Measurements from ENCODE around the gene CCDC57.

Gene CCDC57

DNA sequence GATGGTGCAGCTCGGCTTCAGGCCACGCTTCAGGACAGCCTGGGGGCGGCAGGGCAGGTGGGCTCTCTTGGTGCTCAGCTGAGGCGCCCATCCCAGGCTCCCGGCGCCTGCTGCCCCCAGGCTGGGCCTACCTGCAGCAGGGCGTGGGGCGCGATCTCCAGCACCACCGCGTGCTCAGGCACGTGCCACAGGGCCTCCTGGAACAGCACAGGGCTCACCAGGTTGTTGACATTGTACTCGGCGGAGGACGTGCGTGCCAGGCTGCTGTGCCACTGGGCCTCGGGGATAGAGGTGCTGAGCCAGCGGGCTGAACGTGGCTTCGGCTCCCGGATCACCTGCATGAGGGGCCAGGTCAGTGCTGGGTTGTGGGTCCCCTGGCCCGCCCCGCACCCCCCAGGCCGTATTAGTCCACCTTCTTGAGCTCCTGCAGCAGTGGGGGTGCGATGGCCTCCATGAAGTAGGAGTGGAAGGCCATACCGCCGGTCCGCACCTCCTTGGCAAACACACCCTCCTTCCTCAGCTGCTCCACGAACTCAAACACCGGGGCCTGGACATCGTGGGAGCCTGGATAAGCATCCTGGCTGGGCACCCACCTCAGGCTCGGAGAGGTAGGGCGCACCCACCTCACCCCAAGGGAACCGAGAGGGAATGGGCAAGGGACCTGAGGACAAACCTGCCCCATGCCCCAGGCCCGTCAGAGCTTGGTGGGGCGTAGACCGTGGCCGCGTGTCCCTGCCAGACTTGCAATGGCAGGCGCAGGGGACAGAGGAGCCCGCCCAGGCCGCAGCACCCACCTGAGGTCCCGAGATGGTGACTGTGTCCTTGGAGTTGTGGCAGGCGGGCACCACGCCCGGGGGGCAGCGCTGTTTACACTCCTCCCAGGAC is 123.6 kb downstream of the CCDC57 start:
- no peak for DNase-seq

DNA sequence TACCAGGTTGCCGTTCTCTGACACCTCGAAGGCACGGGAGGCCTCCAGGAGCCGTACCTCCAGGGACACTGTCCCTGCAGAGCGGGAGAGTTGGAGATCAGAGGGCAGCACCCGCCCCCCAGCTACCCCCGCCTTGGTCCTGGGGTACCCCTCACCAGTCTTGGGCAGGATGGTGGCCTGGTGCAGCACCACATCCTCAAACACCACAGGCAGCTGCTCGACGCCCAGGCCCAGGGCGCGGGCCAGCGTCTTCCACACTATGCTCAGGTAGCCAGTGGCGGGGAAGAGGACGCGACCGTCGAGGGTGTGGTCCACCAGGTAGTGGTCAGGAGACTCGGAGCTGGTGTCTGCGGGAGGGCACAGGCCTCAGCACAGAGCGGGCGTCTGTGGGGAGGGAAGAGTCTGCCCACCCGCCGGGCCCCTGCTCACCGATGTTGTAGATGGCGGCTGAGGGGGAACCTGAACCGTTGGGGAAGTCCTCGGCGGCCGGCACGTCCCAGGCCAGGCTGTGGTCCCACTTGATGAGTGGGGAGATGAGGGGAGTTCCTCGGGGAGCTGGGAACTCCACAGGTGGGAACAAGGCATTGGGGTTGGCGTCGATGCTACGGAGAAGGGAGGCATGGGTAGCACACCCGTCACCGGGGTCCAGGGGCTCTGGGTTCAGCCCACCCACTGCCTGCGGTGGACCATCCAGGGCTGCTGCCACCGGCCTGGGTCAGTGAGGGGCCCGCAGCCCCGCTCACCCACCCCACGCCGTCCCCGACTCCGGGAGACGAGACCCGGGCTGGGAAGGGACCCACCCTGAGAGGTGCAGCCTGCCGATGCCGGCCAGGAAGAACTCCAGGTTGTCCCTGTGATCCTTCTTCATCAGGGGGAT is 124.4 kb downstream of the CCDC57 start:
- no peak for DNase-seq

DNA sequence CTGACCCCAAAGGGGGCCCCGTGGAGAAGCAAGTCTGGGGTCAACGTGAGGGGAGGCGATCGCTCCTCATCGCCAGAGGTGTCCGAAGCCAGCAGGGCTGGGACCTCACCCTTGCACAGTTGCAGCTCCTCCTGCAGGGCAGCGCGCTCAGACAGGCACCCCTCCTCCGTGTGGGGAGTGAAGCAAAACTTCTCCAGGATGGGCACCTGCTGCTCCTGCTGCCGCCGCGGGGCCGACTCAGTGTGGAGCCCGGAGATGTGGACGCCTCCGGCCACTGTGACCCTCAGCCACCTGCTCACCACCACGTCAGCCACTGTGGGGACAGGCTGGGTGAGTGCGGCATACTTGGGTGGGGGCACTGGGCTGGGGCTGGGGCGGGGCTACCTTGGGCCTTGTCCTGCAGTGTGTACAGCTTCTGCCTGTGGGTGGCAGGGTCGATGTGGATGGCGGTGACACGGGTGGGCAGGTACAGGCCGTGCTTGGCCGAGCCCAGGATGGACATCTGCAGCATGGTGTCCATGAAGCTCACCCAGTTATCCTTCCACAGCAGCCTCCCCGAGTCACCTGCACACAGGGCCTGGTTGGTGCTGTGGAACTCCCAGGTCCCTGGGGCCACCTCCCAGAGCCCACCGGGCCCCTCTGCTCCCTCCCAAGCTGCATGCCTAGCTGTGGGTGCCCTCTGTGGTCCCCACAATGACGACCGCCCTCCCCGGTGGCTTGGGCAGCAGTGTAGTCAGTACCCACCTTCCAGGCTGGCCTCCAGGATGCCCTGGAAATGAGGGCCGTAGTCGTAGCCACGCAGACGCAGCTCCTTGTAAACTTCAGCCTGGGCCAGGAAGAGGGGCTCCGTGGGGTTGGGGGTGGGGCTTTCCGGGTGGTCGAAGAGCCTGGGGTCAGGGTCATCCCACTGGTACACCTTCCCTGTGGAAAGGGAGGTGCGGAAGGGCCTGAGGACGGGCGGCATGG is 125.4 kb downstream of the CCDC57 start:
- DNase-seq, result no peak

DNA sequence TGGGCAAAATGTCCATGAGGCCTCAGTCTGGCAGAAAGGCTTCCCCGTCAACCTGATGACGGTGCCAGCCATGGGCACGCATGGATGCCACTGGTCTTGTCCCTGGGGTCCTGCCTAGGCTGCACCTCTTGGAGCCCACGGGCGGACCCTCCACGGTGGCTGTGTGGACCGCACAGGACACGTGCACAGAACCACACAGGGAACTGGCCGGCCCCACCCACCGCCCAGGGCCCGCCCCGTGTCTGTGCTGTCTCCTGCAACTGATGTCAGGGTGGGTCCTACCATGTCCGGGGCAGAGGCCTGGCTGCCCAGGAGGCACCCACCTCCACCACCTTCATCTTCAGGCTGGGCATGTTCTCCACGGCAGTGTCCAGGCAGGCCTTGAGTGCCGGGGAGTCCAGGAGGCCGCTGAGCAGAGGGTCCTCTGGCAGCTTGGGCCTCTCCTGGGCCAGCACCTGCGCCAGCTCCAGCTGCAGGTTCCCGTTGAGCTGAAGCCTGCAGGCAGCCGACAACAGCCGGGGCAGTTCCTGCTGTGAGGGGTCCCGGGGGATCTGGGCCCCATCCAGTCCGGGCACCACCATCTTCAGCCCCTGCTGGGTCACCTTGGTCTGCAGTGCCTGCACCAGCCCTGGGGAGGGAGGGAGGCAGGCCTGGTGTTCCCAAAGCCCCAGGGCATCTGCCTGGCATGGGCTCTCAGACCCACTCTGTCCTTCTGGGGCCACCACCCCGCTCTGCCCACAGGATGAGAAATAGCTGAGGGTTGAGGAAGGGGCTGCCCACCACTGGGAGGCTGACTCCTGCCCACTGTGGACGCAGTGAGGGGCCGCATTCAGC is 126.5 kb downstream of the CCDC57 start:
- DNase-seq, result no peak

DNA sequence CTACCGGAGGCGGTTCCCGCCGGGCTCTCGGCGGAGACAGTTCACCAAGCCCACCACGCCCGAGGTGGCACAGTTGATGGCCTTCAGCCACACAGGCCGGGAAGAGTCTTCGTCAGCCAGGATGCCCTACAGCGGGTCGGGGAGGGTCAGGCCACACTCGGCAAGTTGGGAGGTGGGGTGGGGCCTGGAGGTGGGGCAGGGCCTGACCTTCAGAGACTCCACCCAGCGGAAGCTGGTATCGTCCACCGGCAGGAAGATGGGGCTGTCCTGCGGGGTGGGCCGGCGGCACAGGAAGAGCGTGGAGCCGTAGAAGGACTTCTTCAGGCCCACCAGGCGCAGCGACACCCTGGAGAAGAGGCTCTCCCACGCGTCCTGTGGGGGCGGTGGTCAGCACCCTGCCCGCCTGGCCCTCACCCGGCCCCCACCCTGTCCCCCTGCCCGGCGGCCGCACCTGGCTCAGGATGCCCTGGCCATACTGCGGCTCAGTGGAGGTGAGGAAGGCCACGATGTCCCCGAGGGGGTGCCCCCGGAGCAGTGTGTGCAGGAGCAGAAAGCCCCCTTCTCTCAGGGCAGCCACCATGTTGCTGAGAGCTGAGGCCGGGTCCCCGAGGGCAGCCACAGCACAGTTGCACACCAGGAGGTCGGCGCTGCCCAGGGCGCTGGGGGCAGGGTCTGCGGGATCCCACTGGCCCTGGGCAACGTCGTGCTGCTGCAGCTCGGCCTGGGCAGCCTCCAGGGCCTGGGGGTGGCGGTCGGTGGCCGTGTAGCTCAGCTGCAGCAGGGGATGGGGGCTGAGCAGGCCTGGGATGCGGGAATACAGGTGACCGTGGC is 127.4 kb downstream of the CCDC57 start:
- no peak for DNase-seq

DNA sequence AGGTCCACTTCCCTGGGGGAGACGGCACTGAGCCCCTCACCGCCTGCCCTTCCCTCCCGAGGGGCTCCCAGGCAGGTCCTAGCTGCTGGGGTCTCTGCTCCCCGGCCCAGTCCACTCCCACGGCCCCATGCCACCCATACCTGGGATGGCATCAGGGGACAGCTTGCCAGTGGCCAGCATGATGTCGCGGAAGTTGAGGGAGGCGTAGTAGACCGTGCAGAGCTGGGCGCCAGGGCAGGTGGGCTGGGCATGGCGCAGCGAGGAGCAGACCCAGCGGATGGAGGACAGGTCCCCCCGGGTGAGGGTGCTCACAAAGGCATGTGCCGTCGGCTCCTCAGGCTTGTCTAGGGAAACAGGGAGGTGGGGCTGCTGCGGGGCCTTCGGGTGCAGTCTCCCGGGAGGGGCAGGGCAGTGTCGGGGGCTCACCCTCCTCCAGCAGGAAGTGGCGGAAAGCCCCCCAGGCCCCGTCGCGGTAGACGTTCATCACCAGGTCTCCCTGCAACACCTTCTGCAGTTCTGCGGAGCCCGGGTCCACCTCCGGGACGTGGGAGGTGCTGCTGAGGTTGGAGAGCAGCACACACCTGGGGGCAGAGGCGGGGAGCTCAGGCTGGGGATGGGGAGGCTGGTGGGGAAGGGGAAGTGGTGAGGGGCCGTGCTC is 128.1 kb downstream of the CCDC57 start:
- DNase-seq, result no peak

DNA sequence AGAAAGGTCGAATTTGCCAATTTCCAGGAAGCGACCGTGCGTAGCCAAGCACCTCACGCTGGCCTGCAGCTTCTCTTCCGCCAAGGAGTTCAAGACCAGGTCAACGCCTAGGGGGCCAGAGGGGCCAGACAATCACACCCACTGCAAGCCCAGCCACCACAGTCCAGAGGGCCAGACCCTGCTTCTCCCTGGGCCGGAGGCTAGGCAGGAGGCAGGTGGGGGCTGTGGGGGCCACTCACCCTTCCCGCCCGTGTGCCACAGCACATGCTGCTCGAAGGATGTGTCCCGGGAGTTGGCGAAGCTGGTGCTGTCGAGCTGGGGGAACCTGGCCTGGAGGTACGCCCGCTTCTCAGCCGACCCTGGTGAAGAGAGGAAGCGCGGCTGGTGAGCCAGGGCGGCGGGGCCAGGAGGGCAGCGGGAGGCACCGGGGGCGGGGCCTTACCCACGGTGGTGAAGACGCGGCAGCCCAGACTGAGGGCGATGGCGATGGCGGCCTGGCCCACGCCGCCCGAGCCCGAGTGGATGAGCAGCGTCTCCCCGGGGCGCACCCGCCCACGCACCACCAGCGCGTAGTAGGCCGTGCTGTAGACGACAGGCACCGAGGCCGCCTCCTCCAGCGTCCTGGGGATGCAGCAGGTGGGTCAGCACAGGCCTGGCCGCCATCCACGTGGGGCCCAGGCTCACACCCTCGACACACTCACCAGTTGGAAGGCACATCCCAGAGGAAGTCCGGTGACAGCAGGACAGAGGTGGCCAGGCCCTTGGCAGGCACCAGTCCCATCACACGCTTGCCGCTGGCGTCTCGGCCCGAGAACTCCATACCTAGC is 128.9 kb downstream of the CCDC57 start:
- no peak for DNase-seq

DNA sequence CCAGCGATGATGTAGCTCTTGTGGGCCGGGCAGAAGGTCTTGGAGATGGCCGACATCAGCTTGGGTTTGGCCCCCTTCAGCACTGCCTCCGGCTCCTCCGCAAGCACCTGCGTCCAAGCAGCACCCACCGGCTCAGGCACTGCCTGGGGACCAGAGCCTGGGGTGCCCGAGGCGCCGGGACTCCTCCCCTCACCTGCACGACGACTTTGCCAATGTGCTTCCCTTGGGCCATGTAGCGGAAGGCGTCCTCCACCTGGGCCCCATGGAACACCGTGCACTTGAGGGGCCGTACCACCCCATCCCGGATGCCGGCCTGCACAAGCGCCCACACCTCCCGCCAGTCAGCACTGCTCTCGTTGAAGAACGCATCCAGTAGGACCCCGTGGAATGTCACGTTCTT is 129.6 kb downstream of the CCDC57 start:
- DNase-seq, result no peak

DNA sequence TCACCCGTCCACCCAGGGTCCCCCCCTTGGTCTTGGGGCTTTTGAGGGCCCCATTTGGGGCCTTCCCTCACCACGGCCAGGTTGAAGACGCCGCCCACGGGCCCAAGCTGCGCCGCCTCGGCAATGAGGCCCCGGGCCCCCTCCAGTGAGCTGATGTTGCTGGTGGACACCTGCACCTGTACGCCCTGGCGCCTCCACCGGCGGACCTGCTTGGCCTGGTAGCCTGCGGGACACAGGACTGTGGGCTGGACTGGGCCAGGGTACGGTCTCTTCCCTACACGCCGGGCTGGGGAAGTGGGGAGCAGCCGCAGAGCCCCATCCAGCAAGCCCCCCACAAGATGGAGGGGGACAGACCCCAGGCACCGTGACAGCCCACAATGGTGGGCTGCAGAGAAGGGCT is 130.2 kb downstream of the CCDC57 start:
- no peak for DNase-seq

DNA sequence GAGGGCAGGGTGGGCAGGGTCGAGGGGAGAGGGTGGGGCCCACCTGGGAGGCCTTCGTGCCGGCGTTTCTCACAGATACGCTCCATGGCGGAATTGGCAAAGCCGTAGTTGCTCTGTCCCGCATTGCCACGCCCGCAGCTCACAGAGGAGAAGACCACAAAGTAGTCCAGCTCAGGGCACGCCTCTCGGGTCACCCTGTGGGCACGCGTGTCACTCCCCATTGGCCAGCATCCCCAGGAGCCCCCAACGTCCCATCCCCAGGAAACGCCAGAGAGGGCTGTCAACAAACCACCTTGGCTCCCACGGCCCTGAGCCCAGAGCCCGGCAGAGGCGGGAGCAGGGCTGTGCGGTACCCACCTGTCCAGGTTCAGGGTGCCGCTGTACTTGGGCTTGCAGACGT is 130.7 kb downstream of the CCDC57 start:
- no peak for DNase-seq

DNA sequence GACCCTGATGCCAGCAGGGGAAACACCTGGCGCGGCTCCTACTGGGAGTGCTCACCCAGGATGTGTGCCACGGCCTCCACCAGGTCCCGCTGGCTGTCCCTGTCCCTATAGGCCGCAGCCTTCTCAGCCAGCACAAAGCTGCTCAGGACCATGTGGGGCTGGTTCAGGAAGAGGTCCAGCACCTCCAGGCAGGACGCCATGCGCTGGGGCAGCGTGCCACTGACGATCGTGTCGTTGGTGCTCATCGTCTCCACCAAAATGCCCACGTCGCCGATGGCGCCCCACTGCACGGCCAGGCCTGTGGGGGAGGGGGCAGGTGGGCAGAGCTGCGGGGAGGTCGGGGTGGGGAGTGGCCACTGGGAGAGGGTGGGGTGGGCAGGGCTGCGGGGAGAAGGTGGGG is 131.1 kb downstream of the CCDC57 start:
- no peak for DNase-seq

DNA sequence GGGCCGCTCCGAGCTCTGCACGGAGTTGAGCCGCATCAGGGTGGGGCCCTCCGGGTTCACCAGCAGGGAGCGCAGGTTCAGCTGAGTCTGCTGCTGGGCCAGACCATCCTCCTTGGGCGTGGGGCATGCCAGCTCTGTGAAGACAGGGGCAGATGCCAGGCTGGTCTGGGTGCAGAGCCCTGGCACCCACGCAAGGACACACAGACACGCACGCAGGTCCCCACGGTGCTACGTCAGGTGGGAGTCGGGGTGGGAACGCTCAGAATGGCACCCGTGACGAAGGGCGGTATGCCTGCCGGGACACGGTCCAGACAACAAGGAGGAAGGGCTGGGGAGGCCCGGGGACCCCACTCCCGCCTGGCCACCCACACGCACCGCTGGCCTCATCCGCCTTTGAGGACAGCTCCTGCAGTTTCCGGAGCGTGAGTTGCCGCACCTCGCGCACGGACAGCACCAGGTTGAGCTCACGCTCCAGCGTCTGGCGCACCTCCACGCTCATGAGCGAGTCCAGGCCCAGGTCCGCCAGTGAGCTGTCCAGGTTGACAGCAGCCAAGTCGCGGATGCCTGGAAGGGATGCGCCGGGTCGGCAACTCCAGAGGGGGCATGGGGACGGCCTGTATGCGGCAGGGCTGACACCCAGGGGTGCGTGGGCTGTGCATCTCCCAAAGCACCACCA is 131.7 kb downstream of the CCDC57 start:
- DNase-seq, result no peak

DNA sequence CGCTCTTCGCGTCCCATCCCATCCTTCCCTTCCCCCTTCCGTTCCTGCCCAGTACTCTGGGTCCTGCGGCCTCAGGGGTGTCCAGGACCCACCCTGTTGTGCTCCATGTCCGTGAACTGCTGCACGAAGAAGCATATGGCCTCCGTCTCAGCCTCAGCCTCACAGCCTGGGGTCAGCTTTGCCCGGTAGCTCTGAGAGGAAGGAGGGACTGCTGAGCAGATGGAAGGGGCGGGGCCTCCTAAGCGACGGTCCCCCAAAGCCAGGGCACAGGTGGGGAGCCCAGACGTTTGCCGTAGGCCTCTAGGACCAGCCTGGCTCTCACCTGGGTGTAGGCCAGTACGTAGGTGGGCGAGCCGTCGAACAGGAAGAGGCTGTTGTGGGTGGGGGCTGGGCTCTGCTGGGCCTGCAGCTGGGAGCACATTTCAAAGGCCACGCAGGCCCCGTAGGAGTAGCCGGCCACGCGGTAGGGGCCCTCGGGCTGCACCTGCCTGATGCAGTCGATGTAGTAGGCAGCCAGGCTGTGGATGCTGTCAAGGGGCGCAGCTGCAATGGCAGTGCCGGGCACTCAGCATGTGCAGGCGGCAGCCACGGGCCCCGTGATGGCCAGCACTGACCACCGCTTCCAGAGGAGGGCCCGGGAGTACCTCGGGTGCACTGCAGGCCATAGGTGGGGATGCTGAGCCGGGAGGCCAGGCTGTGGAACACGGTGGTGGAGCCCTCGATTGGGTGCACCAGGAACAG is 132.4 kb downstream of the CCDC57 start:
- no peak for DNase-seq

DNA sequence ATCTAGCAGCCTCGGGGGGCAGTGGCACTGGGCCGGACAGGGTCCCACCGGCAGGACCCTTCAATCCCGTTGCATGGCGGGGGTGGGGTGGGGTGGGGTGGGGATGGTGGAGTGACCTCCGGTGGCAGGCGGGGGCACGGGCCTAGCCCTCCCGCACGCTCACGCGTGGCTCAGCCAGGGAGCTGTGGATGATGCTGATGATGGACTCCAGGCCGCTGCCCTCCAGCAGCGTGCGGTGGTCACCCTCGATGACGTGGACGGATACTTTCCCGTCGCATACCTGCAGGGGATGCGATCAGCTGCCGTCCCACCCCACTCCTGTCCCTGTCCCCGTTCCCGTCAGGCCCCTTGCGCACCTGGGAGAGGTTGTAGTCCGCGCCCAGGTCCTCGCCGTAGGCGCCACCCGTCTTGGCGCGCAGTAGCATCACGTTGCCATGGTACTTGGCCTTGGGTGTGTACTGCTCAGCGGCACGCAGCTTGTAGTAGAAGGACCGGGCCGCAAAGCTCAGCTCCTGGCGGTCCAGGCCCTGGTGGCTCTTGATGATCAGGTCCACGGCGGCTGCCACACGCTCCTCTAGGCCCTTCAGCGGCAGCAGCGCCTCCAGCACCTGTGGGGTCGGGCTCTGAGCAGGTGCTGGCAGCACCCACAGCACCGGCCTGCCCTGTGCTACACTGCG is 133.5 kb downstream of the CCDC57 start:
- DNase-seq, result no peak

DNA sequence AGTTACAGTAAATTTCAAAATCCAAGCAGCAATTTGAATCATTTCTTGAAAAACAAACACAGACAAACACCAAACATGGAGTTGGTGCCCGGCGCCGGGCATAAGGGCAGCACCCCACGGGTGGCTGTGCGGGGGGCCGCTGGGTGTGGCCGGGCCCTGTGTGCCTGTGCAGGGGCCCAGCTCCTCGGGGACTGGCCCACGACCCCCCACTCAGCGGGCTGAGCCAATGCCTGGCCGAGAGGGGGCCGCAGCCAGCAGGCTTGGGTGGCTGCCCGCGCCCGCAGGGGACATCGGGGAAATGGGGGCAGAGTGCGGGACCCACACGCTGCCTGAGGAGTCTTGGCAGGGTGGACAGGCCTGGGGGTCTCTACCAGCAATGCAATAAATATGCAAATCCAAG is 134.2 kb downstream of the CCDC57 start:
- no peak for DNase-seq

DNA sequence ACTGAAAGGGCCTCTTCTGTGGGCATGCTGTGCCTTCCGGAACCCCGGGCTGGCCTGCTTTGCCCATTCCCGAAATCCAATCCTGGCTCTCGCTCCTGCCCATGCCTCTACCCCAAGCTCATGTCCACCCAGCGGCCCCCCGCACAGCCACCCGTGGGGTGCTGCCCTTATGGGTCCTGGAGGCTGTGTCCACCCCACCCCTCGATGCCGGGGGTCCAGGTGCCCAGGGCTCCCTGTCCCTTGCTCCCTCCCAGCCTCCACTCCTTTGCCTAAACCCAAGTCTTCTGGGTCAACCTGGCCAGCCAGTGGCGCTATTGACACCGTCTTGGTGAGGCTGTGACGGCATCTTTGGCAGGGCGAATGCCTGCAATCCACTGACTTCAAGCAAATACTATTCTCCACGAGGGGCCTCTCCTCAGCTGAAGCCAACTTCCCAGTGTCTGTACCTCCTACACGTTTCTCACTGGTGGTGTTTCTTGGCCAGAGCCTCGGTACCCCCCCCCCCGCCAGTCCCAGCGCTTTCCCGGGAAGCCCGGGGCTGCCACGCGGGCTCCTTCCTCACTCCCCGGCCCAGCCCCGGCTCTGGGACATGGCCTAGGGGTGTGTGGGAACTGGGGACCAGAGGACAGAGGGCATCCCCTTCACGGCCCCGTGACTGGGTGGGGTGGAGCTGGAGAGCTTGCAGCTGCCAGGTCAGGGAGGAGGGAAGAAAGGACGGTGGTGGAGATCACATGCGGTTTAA is 134.9 kb downstream of the CCDC57 start:
- DNase-seq, result no peak

All from retina (tissue), 1 donor.